ENCODE results near the gene LRRC49.

Gene LRRC49, protein sequence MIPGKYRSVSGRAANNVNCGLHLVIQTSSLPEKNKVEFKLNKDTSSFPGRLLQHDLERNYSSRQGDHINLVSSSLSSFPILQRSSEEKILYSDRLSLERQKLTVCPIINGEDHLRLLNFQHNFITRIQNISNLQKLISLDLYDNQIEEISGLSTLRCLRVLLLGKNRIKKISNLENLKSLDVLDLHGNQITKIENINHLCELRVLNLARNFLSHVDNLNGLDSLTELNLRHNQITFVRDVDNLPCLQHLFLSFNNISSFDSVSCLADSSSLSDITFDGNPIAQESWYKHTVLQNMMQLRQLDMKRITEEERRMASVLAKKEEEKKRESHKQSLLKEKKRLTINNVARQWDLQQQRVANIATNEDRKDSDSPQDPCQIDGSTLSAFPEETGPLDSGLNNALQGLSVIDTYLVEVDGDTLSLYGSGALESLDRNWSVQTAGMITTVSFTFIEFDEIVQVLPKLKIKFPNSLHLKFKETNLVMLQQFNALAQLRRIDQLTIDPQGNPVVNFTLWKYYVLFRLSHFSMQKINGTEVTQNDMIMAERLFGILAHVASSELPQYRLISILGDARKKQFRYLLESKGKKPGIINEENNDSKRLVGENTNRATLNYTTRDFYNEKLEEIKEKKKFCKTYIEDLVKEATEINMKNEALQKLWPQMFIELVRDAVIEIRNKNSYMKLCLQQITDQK

DNA sequence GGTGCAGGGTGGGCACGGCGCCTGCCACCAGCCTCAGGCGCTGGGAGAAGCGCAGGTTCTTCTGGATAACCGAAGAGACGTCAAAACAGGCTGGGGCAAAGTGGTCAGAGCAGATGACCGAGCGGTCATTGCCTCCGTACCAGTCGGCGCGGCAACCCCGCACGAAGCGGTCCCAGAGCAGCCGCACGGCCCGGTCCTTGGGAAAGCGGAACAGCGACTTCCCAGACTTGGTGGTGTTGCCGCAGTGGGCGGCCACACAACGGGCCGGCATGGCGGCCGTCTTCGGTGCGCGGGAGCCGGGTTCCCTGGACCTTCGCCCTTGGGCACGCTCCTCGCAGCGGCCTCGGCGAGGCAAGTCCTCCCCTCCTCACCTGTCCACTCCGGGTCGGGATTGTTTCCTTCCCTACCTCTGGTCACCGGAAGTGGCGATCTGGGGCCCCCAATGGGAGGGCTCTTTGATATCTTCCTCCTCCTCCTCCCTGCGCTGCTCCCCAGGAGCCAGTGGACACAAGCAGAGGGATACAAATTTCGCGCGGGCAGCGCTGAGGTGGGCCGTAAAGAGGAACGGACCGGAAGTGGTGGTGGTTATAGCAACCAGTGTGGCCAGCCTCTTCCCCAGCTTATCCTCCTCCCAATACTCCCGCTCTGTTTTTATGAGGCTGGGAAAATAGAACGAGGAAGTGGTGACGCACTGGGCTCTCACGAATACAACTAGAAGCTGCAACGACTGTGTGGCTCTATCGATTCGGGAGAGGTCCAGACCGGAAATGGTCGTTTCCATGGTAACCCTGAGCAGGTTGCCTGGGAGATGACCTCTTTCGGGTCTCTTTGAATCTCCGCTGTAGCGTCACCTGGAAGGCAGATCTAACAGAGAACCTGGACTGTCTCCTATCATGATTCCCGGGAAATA is at the start of gene LRRC49, which contains the start of gene THAP10:
LRRC49 (plus strand) TSS at position 825 of the 910 bp plus-strand sequence; CDS start at position 894, 69 bp downstream.
THAP10 (minus strand) TSS at position 432 of the 910 bp plus-strand sequence; CDS start at position 271, 161 bp downstream.
- Mint-ChIP-seq H3K4me1 (peaks cover 28% of the 10 kb centered on the region), H3K4me3 (peak within 1 kb of the TSS; percentile 94), H3K9me3 (no peaks in the 10 kb centered on the region), H3K27me3 (ENCODE audit: low read depth, poor library complexity) (no peaks in the 10 kb centered on the region), H3K27ac (peak within 1 kb of the TSS; percentile 98), H3K36me3 (ENCODE audit: low read depth) (peaks cover 11% of the 10 kb centered on the region)
- peak; percentile 80 for DNase-seq
- TF ChIP-seq, protein P1, sequence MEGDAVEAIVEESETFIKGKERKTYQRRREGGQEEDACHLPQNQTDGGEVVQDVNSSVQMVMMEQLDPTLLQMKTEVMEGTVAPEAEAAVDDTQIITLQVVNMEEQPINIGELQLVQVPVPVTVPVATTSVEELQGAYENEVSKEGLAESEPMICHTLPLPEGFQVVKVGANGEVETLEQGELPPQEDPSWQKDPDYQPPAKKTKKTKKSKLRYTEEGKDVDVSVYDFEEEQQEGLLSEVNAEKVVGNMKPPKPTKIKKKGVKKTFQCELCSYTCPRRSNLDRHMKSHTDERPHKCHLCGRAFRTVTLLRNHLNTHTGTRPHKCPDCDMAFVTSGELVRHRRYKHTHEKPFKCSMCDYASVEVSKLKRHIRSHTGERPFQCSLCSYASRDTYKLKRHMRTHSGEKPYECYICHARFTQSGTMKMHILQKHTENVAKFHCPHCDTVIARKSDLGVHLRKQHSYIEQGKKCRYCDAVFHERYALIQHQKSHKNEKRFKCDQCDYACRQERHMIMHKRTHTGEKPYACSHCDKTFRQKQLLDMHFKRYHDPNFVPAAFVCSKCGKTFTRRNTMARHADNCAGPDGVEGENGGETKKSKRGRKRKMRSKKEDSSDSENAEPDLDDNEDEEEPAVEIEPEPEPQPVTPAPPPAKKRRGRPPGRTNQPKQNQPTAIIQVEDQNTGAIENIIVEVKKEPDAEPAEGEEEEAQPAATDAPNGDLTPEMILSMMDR (IDR thresholded peaks at IDR 0.05): no peak

DNA sequence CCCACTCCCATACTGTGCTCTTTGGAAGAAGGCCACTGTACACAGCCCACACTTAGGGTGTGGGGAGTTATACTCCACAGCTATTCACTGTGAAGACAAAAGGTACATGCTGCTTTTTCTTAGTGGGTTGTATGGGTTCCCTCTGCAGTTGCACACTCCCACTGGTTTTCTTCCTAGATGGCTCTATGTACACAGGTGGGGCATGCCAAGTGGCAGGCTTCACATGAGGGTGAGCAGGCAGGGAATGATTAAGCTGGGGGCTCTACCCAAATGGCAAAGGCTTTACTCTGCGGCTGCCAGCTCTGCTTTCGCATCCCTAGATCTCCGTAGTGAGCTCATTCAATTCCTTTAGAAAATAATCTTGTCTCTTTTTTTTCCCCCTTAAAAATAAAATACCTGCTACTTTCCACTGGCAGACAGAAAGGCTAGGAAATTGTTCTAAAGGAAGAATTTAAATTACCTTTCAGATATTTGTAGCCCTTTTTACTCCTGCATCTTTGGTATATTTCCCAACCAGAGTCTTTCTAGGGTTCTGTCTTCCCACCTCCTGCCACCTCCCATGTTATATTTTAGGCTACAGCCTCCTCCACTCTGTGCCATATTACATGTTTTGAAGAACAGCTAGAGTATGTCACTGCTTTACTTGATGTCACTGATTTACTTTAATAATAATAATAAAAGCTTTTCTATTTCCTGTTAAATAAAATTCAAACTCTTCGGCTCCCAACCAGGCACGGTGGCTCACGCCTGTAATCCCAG is 46.8 kb upstream of the LRRC49 start:
- no peak overlapping the region for H3K4me3 Mint-ChIP-seq
- no peak overlapping the region for H3K27ac Mint-ChIP-seq
- DNase-seq: no peak
- no peaks in the 10 kb centered on the region for H3K27me3 Mint-ChIP-seq (ENCODE audit: low read depth, poor library complexity)
- H3K9me3 Mint-ChIP-seq: peaks cover 10% of the 10 kb centered on the region
- peaks cover 32% of the 10 kb centered on the region for H3K36me3 Mint-ChIP-seq (ENCODE audit: low read depth)
- TF ChIP-seq, protein P1 (IDR thresholded peaks at IDR 0.05): no peak
- H3K4me1 Mint-ChIP-seq: no peaks in the 10 kb centered on the region

DNA sequence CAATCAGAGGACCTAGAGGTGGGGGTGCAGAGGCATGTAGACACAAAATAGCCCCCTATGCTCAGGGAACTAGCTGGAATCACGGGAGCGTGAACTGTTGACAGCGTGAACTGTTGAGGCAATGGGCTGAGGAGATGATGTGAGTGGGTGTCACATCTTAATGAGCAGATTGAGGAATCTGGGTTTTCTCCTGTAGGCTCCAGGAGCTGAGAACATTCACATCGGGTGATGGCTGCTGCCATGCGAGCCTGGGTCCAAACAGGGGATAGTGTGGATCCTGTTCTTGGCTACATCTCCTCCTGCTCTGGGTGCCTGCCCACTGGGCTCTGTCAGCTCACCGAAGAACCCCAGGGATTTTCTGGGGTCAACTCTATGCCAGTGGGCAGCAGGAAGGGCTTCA is 40.7 kb upstream of the LRRC49 start:
- no peak for DNase-seq
- Mint-ChIP-seq H3K4me1 (peaks cover 21% of the 10 kb centered on the region), H3K27me3 (ENCODE audit: low read depth, poor library complexity) (peaks cover 20% of the 10 kb centered on the region), H3K4me3 (peak overlapping the region; percentile 1), H3K9me3 (no peaks in the 10 kb centered on the region), H3K27ac (no peak overlapping the region), H3K36me3 (ENCODE audit: low read depth) (peaks cover 25% of the 10 kb centered on the region)
- TF ChIP-seq, protein P1 (IDR thresholded peaks at IDR 0.05): no peak

DNA sequence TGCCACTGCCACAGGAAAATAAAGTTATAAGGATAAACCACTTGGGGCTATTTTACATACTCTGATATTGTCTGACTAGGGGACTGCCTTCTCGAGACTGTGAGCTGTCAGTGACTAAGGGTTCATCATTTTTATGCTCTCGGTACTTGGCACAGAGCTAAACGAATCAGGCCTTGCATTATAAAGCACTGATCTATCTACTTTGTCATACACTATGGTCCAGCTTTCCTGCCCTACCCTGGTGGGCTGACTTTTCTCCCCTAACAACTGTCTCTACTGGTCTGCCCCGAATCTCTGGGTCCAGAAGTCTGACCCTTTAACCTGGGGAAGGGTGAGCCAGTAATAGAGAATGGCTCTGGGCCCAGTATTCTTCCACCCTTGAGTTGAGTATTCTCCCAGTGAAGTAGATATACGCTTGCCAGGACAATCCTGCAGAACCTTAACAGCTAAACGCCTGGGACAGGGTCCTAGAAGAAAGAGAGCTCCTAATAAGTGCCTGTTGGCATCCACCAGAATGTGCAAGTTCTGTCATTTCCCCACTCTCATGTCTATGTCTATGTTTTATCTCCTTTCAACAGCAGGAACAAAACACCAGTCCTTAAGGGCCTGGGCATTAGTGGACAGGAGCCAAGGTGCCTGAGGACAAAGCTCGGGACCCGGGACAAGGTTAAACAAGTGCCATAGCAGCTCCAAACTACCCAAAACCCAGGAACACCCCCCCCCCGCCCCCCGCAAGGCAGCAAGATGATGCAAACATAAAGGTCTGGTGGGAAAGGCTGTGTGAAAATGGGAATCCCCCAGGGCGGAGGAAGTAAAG is 39.9 kb upstream of the LRRC49 start:
- H3K4me1 Mint-ChIP-seq: peaks cover 21% of the 10 kb centered on the region
- TF ChIP-seq, protein P1 (IDR thresholded peaks at IDR 0.05): no peak
- H3K9me3 Mint-ChIP-seq: no peaks in the 10 kb centered on the region
- DNase-seq: no peak
- H3K4me3 Mint-ChIP-seq: peak overlapping the region; percentile 89
- H3K36me3 Mint-ChIP-seq (ENCODE audit: low read depth): peaks cover 25% of the 10 kb centered on the region
- no peak overlapping the region for H3K27ac Mint-ChIP-seq
- H3K27me3 Mint-ChIP-seq (ENCODE audit: low read depth, poor library complexity): peaks cover 21% of the 10 kb centered on the region
